LNCAP (cell line): ENCODE data around the gene TF.

Experiments used
- TF ChIP-seq, protein P1 (sequence below): fragments of 450-650 bp; IDR thresholded peaks from 2 replicates; pipeline ENCODE4 v1.5.1; 2017; ENCODE audit warnings: mild to moderate bottlenecking

Gene TF

DNA sequence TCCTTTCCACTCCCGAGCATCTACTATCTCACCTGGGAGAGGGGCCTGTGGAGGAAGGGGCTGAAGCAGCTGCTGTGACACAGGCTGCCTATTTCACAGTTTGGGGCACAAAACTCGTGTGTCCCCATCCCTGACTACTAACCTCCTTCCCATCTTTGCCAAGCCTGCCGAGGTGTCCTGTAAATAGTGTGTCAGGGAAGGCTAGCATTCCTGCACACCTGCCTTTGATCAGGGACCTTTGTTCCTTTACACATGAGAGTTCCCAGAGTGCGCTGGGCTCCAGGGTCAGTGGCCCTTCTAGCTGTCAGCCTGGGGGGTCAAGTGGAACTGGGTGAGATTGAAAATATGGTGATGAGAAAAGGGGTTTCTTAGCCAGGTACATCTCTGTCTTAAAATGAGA lies 13.0 kb upstream of the TF start:
- TF ChIP-seq, protein P1, sequence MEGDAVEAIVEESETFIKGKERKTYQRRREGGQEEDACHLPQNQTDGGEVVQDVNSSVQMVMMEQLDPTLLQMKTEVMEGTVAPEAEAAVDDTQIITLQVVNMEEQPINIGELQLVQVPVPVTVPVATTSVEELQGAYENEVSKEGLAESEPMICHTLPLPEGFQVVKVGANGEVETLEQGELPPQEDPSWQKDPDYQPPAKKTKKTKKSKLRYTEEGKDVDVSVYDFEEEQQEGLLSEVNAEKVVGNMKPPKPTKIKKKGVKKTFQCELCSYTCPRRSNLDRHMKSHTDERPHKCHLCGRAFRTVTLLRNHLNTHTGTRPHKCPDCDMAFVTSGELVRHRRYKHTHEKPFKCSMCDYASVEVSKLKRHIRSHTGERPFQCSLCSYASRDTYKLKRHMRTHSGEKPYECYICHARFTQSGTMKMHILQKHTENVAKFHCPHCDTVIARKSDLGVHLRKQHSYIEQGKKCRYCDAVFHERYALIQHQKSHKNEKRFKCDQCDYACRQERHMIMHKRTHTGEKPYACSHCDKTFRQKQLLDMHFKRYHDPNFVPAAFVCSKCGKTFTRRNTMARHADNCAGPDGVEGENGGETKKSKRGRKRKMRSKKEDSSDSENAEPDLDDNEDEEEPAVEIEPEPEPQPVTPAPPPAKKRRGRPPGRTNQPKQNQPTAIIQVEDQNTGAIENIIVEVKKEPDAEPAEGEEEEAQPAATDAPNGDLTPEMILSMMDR = no peak

- TF ChIP-seq, protein P1 = no peak
Measured at GRCh38 chr3:133734305-133734704, 11.9 kb upstream of the TF start.

- TF ChIP-seq, protein P1 = no peak
Measured at GRCh38 chr3:133742351-133743091, 3.7 kb upstream of the TF start.

GRCh38 chr3:133744241-133744640 lies 2.0 kb upstream of the TF start:
- TF ChIP-seq, protein P1 = no peak

DNA sequence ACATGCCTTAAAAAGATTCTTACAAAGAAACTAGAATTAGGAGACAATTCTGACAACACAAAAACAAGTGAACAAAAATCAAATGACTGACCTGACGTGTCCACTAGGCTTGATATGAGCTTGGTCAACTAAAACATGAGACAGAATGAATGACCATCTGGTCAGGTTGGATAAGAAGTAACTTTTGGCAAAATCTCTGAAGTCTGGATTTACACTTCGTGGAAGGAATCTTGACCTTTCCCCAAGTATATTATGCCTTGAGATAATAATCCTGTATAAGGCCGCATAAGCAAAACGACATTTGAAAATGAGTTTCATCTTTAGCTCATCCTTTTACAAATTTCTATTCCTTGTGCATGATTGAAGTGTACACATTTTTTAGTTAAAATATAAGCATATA lies 1.1 kb upstream of the TF start:
- TF ChIP-seq, protein P1 = no peak

DNA sequence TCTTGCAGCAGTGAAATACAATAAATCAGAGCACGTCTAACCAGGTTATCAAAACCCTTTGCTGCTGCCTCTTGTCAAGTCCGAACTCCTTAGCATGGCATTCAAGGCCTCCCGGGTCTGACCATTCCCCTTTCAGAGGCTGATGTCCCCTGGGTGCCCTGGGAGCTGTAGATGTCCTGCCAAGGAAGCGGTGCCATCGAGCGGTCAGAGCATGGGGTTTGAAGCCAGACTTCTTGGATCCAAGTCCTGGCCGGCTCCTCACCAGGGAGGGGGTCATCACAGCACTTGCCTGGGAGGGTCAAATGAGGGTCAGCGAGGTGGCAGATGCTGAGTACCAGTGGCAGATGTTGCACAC lies 496 bp downstream of the TF start:
- TF ChIP-seq, protein P1 = no peak

GRCh38 chr3:133747373-133747772 lies 1.2 kb downstream of the TF start:
- TF ChIP-seq, protein P1 = no peak
